WTC11 (cell line): Measurements from ENCODE around the gene CD93. TPM values are rescaled to one million over a fixed set of nuclear protein-coding genes. Genes with fewer than 3 reads are reported as not detected.

Experiments used
- ATAC-seq: fragments of 200-7000 bp; cut with Tn5 transposase; 2 replicates; pipeline ENCODE4 v1.10.0; 2021; ENCODE audit warnings: mild to moderate bottlenecking, moderate library complexity
- CTCF ChIA-PET: fragments of 300-600 bp; sonication (Branson Sonifier 250); formaldehyde crosslinking; loops from one replicate; lab custom pipeline; 2021; ENCODE audit warnings: antibody characterized with exemption; lab: Charles Lee
- POLR2A ChIA-PET: fragments of 350-600 bp; sonication (Branson Sonifier 250); formaldehyde crosslinking; loops from one replicate; lab custom pipeline; 2021; ENCODE audit warnings: antibody characterized with exemption; lab: Charles Lee
- DNase-seq: peaks from one replicate; pipeline ENCODE4 v3.0.0; 2021; ENCODE audit warnings: low spot score
- H3K27ac Mint-ChIP-seq: 2 replicates; pipeline ENCODE4 v1.8.0; 2021; ENCODE audit warnings: mixed read lengths
- H3K27me3 Mint-ChIP-seq: 2 replicates; pipeline ENCODE4 v1.8.0; 2021; ENCODE audit warnings: low read depth, mild to moderate bottlenecking, moderate library complexity, mixed read lengths
- H3K36me3 Mint-ChIP-seq: 2 replicates; pipeline ENCODE4 v1.8.0; 2021; ENCODE audit warnings: mixed read lengths
- H3K4me1 Mint-ChIP-seq: 2 replicates; pipeline ENCODE4 v1.8.0; 2022; ENCODE audit warnings: mixed read lengths
- H3K4me3 Mint-ChIP-seq: 2 replicates; pipeline ENCODE4 v1.8.0; 2021; ENCODE audit warnings: mild to moderate bottlenecking, moderate library complexity, mixed read lengths
- H3K9me3 Mint-ChIP-seq: 2 replicates; pipeline ENCODE4 v1.8.0; 2021; ENCODE audit warnings: mixed read lengths
- ARID4B ChIP-seq: sonication (generic); formaldehyde crosslinking; IDR thresholded peaks from 2 replicates; pipeline ENCODE4 v1.8.0; 2023; ENCODE audit warnings: missing genetic modification reagents, mild to moderate bottlenecking, borderline replicate concordance
- ATF1 ChIP-seq: sonication (generic); formaldehyde crosslinking; IDR thresholded peaks from 2 replicates; pipeline ENCODE4 v1.8.1; 2023; ENCODE audit warnings: mild to moderate bottlenecking, moderate library complexity, missing genetic modification reagents
- E2F5 ChIP-seq: sonication (generic); formaldehyde crosslinking; IDR thresholded peaks from 2 replicates; pipeline ENCODE4 v1.8.1; 2022; ENCODE audit warnings: mild to moderate bottlenecking, moderate library complexity, missing genetic modification reagents
- MAX ChIP-seq: sonication (generic); formaldehyde crosslinking; IDR thresholded peaks from 2 replicates; pipeline ENCODE4 v1.8.0; 2022; ENCODE audit warnings: mild to moderate bottlenecking, missing genetic modification reagents
- NFYB ChIP-seq: sonication (generic); formaldehyde crosslinking; conservative IDR thresholded peaks from 2 replicates; pipeline ENCODE4 v1.8.0; 2022; ENCODE audit warnings: low read depth, missing genetic modification reagents
- NR2C2 ChIP-seq: sonication (generic); formaldehyde crosslinking; IDR thresholded peaks from 2 replicates; pipeline ENCODE4 v1.8.0; 2022; ENCODE audit warnings: mild to moderate bottlenecking, missing genetic modification reagents
- PRRX2 ChIP-seq: fragments of 250-450 bp; sonication (Bioruptor Pico); IDR thresholded peaks from 2 replicates; pipeline ENCODE4 v1.8.0; 2021; ENCODE audit warnings: mild to moderate bottlenecking
- STAT6 ChIP-seq: sonication (generic); formaldehyde crosslinking; conservative IDR thresholded peaks from 2 replicates; pipeline ENCODE4 v1.8.1; 2023; ENCODE audit warnings: mild to moderate bottlenecking, low read depth, missing genetic modification reagents, moderate library complexity
- TCF7 ChIP-seq: sonication (generic); formaldehyde crosslinking; IDR thresholded peaks from 2 replicates; pipeline ENCODE4 v1.8.0; 2022; ENCODE audit warnings: mild to moderate bottlenecking, low read depth, missing genetic modification reagents, moderate library complexity
- ZBTB21 ChIP-seq: sonication (generic); formaldehyde crosslinking; IDR thresholded peaks from 2 replicates; pipeline ENCODE4 v1.8.1; 2023; ENCODE audit warnings: mild to moderate bottlenecking, missing genetic modification reagents, borderline replicate concordance
- ZNF317 ChIP-seq: sonication (generic); formaldehyde crosslinking; IDR thresholded peaks from 2 replicates; pipeline ENCODE4 v1.8.1; 2023; ENCODE audit warnings: low read depth, mild to moderate bottlenecking, moderate library complexity, missing genetic modification reagents, borderline replicate concordance
- ZNF425 ChIP-seq: fragments of 250-450 bp; sonication (Bioruptor Pico); conservative IDR thresholded peaks from 2 replicates; pipeline ENCODE4 v1.9.0; 2021; ENCODE audit warnings: mild to moderate bottlenecking
- ZSCAN18 ChIP-seq: fragments of 250-450 bp; sonication (Bioruptor Pico); IDR thresholded peaks from 2 replicates; pipeline ENCODE4 v2.1.2; 2022; ENCODE audit warnings: mild to moderate bottlenecking, moderate library complexity
- total RNA-seq: library from RNA; stranded (reverse); gene quantifications from 3 replicates; pipeline ENCODE4 v1.2.3, GENCODE V29; 2021

Gene CD93
- total RNA-seq, 1 experiment from 2014 or later: 0.09 TPM

- ChIA-PET CTCF (no interaction called here), POLR2A (no interaction called here)
- ATAC-seq (no peak), DNase-seq (no peak)
- Mint-ChIP-seq H3K27ac (no peak overlapping the region), H3K4me3 (no peak overlapping the region), H3K36me3 (no peaks in the 10 kb centered on the region), H3K4me1 (peaks cover 12% of the 10 kb centered on the region), H3K9me3 (no peaks in the 10 kb centered on the region), H3K27me3 (no peaks in the 10 kb centered on the region)
- TF ChIP-seq PRRX2 (no peak), ZBTB21 (CRISPR knock-in tag) (no peak)
These were observed 36.9 kb upstream of the CD93 start for GRCh38 chr20:23122796-23123655.

- DNase-seq (no peak), ATAC-seq (no peak)
- Mint-ChIP-seq H3K36me3 (no peaks in the 10 kb centered on the region), H3K4me3 (no peak overlapping the region), H3K4me1 (peaks cover 12% of the 10 kb centered on the region), H3K9me3 (no peaks in the 10 kb centered on the region), H3K27me3 (no peaks in the 10 kb centered on the region), H3K27ac (no peak overlapping the region)
- no peak for TF ChIP-seq MAX (CRISPR knock-in tag)
- TF ChIP-seq NR2C2: no peak
- no peak for TF ChIP-seq ZSCAN18
- no peak for TF ChIP-seq E2F5 (CRISPR knock-in tag)
- TF ChIP-seq ZNF425 (CRISPR knock-in tag): no peak
- no peak for TF ChIP-seq ATF1 (CRISPR knock-in tag)
- no peak for TF ChIP-seq STAT6 (CRISPR knock-in tag)
- no peak for TF ChIP-seq ZNF317 (CRISPR knock-in tag)
- no peak for TF ChIP-seq TCF7 (CRISPR knock-in tag)
- TF ChIP-seq ARID4B: no peak
- TF ChIP-seq NFYB: no peak
- ChIA-PET CTCF (no interaction called here), POLR2A (no interaction called here)
These were observed 36.2 kb upstream of the CD93 start for GRCh38 chr20:23122321-23122720.
